Measurements from ENCODE around the gene CLIC4. TPM values are rescaled to one million over a fixed set of nuclear protein-coding genes. Genes with fewer than 3 reads are reported as not detected.

The CLIC4 gene
- total RNA-seq, 2 donors from 2014 or later = 16.2 to 30.0 TPM

- no peaks in the 10 kb centered on the region for H3K36me3 Mint-ChIP-seq
- peak in 1 of 2 donors; percentile 44 for DNase-seq (ENCODE audit: low spot score in 2 of 2)
- H3K27ac Mint-ChIP-seq = no peak overlapping the region
- no peak for ATAC-seq
- no peaks in the 10 kb centered on the region for H3K9me3 Mint-ChIP-seq
Observed at GRCh38 chr1:24870551-24871195, 125.4 kb downstream of the CLIC4 start.

GRCh38 chr1:24871306-24871901 is 126.2 kb downstream of the CLIC4 start:
- Mint-ChIP-seq H3K9me3 (no peaks in the 10 kb centered on the region), H3K36me3 (no peaks in the 10 kb centered on the region), H3K27ac (no peak overlapping the region)
- DNase-seq (ENCODE audit: low spot score in 2 of 2) (peak in 1 of 2 donors; percentile 41), ATAC-seq (no peak)

- no peaks in the 10 kb centered on the region for H3K9me3 Mint-ChIP-seq
- no peak for ATAC-seq
- H3K36me3 Mint-ChIP-seq = no peaks in the 10 kb centered on the region
- DNase-seq (ENCODE audit: low spot score in 2 of 2) = peak in 1 of 2 donors; percentile 35
- H3K27ac Mint-ChIP-seq = no peak overlapping the region
Observed at GRCh38 chr1:24872061-24872850, 127.0 kb downstream of the CLIC4 start.

GRCh38 chr1:24873148-24873547 is 127.9 kb downstream of the CLIC4 start:
- ATAC-seq (no peak), DNase-seq (ENCODE audit: low spot score in 2 of 2) (no peak)
- Mint-ChIP-seq H3K9me3 (no peaks in the 10 kb centered on the region), H3K27ac (peak overlapping the region in 1 of 2 donors; percentile 47), H3K36me3 (no peaks in the 10 kb centered on the region)

GRCh38 chr1:24874056-24874455 is 128.8 kb downstream of the CLIC4 start:
- H3K36me3 Mint-ChIP-seq = no peaks in the 10 kb centered on the region
- DNase-seq (ENCODE audit: low spot score in 2 of 2) = no peak
- H3K9me3 Mint-ChIP-seq = no peaks in the 10 kb centered on the region
- H3K27ac Mint-ChIP-seq = no peak overlapping the region
- no peak for ATAC-seq

- DNase-seq (ENCODE audit: low spot score in 2 of 2) (peak in 1 of 2 donors; percentile 34), ATAC-seq (no peak)
- Mint-ChIP-seq H3K36me3 (no peaks in the 10 kb centered on the region), H3K27ac (no peak overlapping the region), H3K9me3 (no peaks in the 10 kb centered on the region)
Observed at GRCh38 chr1:24874611-24875234, 129.5 kb downstream of the CLIC4 start.

DNA sequence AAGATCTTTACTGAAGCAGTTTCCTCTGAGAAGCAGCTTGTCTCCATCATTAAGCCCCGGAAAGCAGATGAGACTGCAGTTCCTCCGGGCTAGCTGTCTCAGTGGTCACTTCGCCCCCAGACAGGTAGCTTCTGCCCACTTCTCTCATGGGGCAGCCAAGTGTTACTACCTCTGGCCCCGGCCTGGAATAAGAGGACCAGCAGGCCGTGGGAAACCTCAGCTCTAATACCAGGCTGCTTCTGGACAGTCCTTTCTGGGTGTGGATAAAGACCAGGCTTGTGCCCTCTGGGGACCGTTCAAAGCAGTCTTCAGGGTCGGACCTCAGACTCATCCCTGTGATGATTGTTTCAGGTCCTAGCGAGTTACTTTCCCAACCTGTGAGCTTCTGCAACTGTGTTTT is 130.0 kb downstream of the CLIC4 start:
- peak in 1 of 2 donors; percentile 26 for DNase-seq (ENCODE audit: low spot score in 2 of 2)
- H3K36me3 Mint-ChIP-seq = no peaks in the 10 kb centered on the region
- no peaks in the 10 kb centered on the region for H3K9me3 Mint-ChIP-seq
- no peak for ATAC-seq
- no peak overlapping the region for H3K27ac Mint-ChIP-seq

DNA sequence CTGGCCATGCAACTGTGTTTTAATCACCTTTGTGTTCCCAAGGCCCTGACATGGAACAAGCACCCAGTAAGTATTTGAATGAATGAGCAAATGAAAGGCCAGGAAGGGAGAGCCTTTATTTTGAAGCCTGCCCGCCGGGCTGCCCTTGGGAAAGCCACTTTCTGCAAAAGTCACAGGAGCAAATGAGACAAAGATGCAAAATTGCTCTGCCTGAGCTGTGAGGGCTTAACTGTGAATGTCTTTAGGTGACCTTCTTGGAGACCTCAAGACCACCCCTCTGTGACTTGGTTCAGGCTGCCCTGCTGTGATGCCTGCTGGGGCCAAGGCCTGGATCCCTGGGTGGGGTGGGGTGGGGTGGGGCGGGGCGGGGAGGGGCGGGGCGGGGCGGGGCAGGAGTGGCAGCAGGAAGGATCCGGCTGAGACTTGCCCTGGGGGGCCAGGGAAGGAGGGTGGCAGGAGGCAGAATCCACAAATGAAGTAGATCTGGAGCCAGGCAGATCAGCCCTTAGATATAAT is 130.8 kb downstream of the CLIC4 start:
- no peaks in the 10 kb centered on the region for H3K9me3 Mint-ChIP-seq
- no peaks in the 10 kb centered on the region for H3K36me3 Mint-ChIP-seq
- no peak overlapping the region for H3K27ac Mint-ChIP-seq
- no peak for DNase-seq (ENCODE audit: low spot score in 2 of 2)
- ATAC-seq = no peak

DNA sequence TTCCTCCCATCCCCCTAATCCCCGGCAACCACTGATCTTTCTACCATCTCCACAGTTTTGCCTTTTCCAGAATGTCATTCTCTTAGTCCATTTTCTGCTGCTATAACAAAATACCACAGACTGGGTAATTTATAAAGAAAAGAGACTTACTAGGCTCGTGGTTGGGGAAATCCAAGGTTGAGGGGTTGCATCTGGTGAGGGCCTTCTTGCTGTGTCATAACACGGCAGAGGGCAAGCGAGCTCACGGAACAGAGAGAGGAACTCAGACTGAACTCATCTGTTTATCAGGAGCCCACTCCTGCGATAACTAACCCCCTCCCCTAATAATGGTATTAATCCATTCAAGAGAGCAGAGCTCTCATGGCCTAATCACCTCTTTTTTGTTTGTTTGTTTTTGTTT is 132.8 kb downstream of the CLIC4 start:
- H3K36me3 Mint-ChIP-seq = no peaks in the 10 kb centered on the region
- DNase-seq (ENCODE audit: low spot score in 2 of 2) (no peak), ATAC-seq (no peak)
- peaks cover 0 to under 1% of the 10 kb centered on the region in 2 donors for H3K9me3 Mint-ChIP-seq
- no peak overlapping the region for H3K27ac Mint-ChIP-seq

DNA sequence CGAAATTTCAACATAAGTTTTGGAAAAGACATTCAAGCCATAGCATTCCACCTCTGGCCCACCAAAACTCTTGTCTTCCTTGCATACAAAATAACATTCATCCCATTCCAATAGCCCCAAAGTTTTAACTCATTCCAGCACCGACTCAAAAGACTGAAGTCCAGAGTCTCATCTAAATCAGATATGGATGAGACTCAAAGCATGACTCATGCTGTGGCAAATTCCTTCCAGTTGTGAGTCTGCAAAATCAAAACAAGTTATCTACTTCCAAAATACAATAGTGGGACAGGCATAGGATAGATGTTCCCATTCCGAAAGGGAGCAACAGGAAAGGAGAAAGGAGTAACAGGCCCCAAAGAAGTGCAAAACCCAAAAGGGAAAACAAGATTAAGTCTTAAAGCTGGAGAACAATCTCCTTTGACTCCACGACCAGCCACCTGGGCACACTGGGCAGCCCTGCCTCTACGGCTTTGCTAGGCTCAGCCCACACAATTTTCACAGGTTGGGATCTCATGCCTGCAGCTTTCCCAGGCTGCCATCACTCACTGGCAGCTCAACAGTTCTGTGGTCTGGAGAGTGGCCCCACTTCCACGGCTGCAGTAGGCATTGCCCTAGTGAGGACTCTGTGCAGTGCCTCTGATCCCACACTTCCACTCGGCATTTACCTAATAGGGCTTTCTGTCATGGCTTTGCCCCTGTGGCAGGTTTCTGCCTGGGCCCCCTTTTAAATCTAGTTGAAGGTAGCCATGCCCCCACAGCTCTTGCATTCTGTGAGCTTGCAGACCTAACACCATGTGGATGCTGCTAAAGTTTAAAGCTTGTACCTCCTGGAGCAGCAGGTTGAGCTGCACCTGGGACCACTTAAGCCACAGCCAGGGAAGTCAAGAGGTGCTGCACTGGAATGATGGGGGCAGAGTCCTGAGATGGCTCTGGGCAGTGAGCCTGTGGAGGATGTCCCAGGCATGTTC is 133.8 kb downstream of the CLIC4 start:
- ATAC-seq (peak in 1 of 2 donors; percentile 16), DNase-seq (ENCODE audit: low spot score in 2 of 2) (peak in 1 of 2 donors; percentile 30)
- peaks cover 0 to 1% of the 10 kb centered on the region in 2 donors for H3K36me3 Mint-ChIP-seq
- H3K27ac Mint-ChIP-seq = no peak overlapping the region
- peaks cover under 1 to 5% of the 10 kb centered on the region in 2 donors for H3K9me3 Mint-ChIP-seq

- Mint-ChIP-seq H3K27ac (no peak overlapping the region), H3K36me3 (peaks cover 0 to 15% of the 10 kb centered on the region in 2 donors), H3K9me3 (peaks cover 10 to 13% of the 10 kb centered on the region in 2 donors)
- DNase-seq (ENCODE audit: low spot score in 2 of 2) (no peak), ATAC-seq (no peak)
Observed at GRCh38 chr1:24881034-24881433, 135.8 kb downstream of the CLIC4 start.

DNA sequence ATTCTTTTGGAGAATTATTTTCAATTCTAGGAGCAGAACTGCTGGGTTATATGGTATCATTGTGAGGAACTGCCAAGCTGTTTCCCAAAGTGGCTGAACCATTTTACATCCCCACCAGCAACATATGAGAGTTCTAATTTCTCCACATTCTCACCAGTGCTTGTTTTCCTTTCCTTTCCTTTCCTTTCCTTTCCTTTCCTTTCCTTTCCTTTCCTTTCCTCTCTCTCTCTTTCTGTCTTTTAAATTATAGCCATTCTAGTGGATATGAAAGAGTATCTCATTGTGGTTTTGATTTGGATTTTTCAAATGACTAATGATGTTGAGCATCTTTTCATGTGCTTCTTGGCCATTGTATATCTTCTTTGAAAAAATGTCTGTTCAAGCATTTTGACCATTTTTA is 139.5 kb downstream of the CLIC4 start:
- Mint-ChIP-seq H3K36me3 (peaks cover 0 to 15% of the 10 kb centered on the region in 2 donors), H3K27ac (no peak overlapping the region), H3K9me3 (peaks cover 10 to 13% of the 10 kb centered on the region in 2 donors)
- ATAC-seq = no peak
- no peak for DNase-seq (ENCODE audit: low spot score in 2 of 2)

- Mint-ChIP-seq H3K27ac (no peak overlapping the region), H3K9me3 (peaks cover 10 to 13% of the 10 kb centered on the region in 2 donors), H3K36me3 (peaks cover 0 to 15% of the 10 kb centered on the region in 2 donors)
- ATAC-seq = no peak
- DNase-seq (ENCODE audit: low spot score in 2 of 2) = peak in 1 of 2 donors; percentile 7
Observed at GRCh38 chr1:24886241-24886640, 141.0 kb downstream of the CLIC4 start.

DNA sequence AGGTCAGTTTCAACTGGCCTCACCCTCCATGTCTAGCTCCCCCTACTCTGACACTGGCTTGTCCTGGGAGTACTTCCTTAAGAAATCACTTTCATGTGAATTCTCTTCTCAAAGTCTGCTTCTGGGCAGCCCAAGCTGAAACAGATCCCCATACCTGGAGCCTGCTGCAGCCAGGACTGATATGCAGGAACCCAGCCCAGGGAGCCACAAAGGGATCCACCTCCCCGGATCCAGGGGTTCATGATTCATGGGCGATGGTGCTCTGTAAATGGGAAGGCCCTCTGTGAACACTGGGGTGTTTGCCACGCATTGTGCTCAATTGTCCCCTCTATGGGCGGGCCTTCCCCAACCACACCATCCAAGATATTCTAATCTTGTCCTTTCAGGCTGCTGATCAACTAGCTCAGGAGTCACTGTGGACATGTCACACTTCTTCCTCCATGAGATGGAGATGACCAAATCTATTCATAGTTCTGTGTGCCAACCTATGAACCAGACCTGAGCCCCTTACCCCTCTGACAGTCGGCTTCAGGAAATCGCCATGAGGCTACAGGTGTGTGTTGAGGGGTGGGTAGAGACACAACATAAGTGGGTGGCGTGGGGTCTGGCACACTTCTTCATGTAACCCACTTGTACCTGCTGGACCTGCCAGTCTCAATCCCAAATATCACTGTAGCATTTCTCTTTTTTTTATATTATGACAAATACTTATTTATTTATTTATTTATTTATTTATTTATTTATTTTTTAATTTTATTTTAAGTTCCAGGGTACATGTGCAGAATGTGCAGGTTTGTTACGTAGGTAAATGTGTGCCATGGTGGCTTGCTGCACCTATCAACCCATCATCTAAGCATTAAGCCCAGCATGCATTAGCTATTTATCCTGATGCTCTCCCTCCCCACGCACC is 143.1 kb downstream of the CLIC4 start:
- peaks cover 11 to 25% of the 10 kb centered on the region in 2 donors for H3K36me3 Mint-ChIP-seq
- H3K27ac Mint-ChIP-seq = no peak overlapping the region
- H3K9me3 Mint-ChIP-seq = peaks cover 18 to 20% of the 10 kb centered on the region in 2 donors
- ATAC-seq (peak in 1 of 2 donors; percentile 16), DNase-seq (ENCODE audit: low spot score in 2 of 2) (peak in 1 of 2 donors; percentile 42)

Measured in activated naive CD4-positive, alpha-beta T cell treated with anti-CD3 and anti-CD28 coated beads, Interleukin-2, amount 50 U/mL, for 72 hours (primary cell).